ENCODE data around the gene COL4A6.

- TF ChIP-seq CTCF (IDR thresholded peaks at IDR 0.05) (peak in 2 of 3 experiments; percentile 18 to 22), POLR2AphosphoS5 (IDR thresholded peaks at IDR 0.05; ENCODE audit: insufficient read depth in 1 of 2, low read depth in 1 of 2) (no peak)
Measured at GRCh38 chrX:108165383-108166111, 272.7 kb downstream of the COL4A6 start.

Measured in vagina (tissue), 2 donors.